Astrocyte of the spinal cord (primary cell): ENCODE measurements around the gene FBLIM1.

Experiments
- DNase-seq: peaks from one replicate; pipeline ENCODE4 v3.0.0; 2011; ENCODE audit warnings: low read depth, low spot score
- H3K4me3 ChIP-seq: 2 replicates; pipeline ENCODE4 v1.5.1; 2011; ENCODE audit warnings: low read depth, mild to moderate bottlenecking, low read length, moderate library complexity
- CTCF ChIP-seq: IDR thresholded peaks from 2 replicates; pipeline ENCODE4 v1.5.1; 2012; ENCODE audit warnings: low read depth, mild to moderate bottlenecking, low read length, inconsistent platforms
- in situ Hi-C: cut with HindIII; loops from 2 replicates; pipeline ENCODE4 v1.10.0; 2017; ENCODE audit warnings: low sequenced_read_pairs

The FBLIM1 gene

DNA sequence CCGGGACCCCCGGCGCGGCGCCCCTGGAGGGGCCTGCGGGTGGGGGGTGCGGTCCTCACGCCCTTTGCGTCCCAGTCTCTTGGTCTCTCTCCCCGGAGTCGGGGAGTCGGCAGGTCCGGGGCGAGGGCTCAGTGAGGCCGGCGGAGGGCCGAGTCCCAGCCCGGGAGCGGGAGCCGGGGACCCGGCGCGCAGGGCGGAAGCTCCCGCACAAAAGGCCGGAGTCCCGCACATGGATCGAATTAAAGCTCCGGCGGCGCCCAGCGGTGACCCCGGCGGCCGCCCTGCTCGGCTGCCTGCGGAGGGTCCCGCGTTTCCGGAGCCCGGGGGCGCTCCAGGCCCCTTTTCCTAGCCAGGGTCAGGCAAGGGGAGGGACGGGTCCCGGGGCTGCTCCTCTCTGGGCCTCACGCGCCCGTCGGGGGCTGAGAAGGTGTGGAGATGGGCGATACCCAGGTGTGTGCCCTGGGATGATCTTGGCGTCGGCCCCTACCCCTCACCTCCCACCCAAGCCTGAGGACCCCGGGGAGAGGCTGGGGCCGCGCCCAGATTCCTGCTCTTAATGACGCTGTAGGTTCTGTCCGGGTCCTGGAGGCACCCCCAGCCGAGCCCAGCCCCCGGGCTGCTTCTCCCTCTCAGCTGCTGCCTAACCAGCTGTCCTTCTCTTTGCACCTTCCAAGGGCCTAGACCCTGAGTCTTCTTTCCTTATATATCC is 512 bp downstream of the FBLIM1 start:
- H3K4me3 ChIP-seq = peak overlapping the region; percentile 79
- no peak for DNase-seq
- no peak for TF ChIP-seq CTCF
- in situ Hi-C loops = no loop called here

- peak; percentile 73 for DNase-seq
- no peak for TF ChIP-seq CTCF
- H3K4me3 ChIP-seq = peak overlapping the region; percentile 79
- in situ Hi-C loops = no loop called here
These were observed 2.1 kb downstream of the FBLIM1 start for GRCh38 chr1:15760520-15761211.

DNA sequence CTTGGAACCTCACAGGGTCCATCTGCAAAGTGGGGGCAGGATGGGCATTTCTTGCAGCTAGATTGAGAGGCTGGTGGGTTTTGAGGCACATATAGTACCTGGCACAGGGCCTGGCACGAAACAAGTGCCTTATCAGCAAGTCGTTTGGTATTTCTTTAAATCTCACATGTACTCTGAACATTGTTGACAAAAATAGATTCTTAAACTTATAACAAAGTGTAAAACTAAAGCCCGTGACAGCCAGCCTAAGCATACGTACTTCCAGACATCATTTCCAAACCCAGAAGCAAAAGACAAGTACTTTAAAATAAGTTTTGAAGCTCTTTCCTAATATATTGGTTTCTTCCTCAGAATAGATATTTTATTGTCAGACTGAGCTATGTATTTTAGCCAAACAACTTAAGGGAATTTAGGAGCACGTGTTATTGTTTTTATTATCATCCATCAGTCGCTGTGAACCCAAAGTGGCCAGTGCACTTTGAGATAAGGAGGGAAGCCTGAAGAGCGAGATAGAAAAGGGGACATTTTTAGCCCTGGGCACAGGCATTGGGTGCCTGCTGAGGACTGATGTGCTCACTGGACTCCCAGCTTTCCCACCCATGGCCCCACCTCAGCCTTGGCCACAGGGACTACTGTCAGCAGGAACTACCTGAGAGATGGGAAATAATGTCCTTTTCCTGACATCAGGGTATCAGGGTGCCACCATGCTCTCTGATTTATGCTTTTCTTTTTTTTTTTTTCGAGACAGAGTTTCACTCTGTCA is 3.0 kb downstream of the FBLIM1 start:
- DNase-seq = no peak
- no peak for TF ChIP-seq CTCF
- in situ Hi-C loops = no loop called here
- H3K4me3 ChIP-seq = peak overlapping the region; percentile 79

GRCh38 chr1:15762546-15762945 is 4.0 kb downstream of the FBLIM1 start:
- DNase-seq = no peak
- no peak for TF ChIP-seq CTCF
- H3K4me3 ChIP-seq = no peak overlapping the region
- in situ Hi-C loops = no loop called here

- in situ Hi-C loops = no loop called here
These were observed 5.7 kb downstream of the FBLIM1 start for GRCh38 chr1:15764269-15764764.

More at GRCh38 chr1:15764269-15764764, 5.7 kb downstream of the FBLIM1 start:
- DNase-seq = no peak
- H3K4me3 ChIP-seq = no peak overlapping the region
- TF ChIP-seq CTCF = no peak
